DND-41 (cell line): Measurements from ENCODE around the gene RBP4.

Experiments
- CTCF ChIP-seq: IDR thresholded peaks from 2 replicates; pipeline ENCODE4 v1.5.1; 2012; ENCODE audit warnings: borderline replicate concordance, low read length, moderate library complexity, mild to moderate bottlenecking; ENCODE audit not compliant: poor library complexity, severe bottlenecking; ENCODE audit errors: extremely low read depth
- EZH2 ChIP-seq: IDR thresholded peaks from 3 replicates; pipeline ENCODE4 v1.6.1; 2012; ENCODE audit warnings: borderline replicate concordance, low read depth, mild to moderate bottlenecking, moderate library complexity, low read length, inconsistent platforms; ENCODE audit not compliant: severe bottlenecking

GRCh38 chr10:93568105-93568390, 33.0 kb downstream of the RBP4 start:
- TF ChIP-seq CTCF: no peak
- no peak for TF ChIP-seq EZH2
